ENCODE measurements around the gene SMARCAL1. TPM values are rescaled to one million over a fixed set of nuclear protein-coding genes. Genes with fewer than 3 reads are reported as not detected.

Gene SMARCAL1
- total and polyA plus RNA-seq, 2 of the 4 experiments (the other 2 are of a cell fraction), result 13.6 to 21.0 TPM

GRCh38 chr2:216404010-216404618 lies 8.2 kb upstream of the SMARCAL1 start:
- H3K36me3 ChIP-seq (ENCODE audit: control insufficient read depth, insufficient read depth, low read length), result no peaks in the 10 kb centered on the region
- H3K18ac ChIP-seq (ENCODE audit: low read depth, low read length), result no peak overlapping the region
- H3K23ac ChIP-seq (ENCODE audit: low read depth, low read length), result no peak overlapping the region
- no peak overlapping the region for H2AFZ ChIP-seq (replicated peaks; ENCODE audit: low read length, poor library complexity)
- H2AK9ac ChIP-seq (replicated peaks; ENCODE audit: low read depth, low read length, poor library complexity), result no peak overlapping the region
- intact Hi-C loops (cut with micrococcal nuclease) (loop anchor here (2.0 to 5.0 kb wide), 3 partner anchors 77 to 293 kb away; no protein-coding TSS in a partner anchor), dilution Hi-C loops (cut with HindIII; ENCODE audit: low sequenced_read_pairs, unreplicated experiment) (no loop called here), in situ Hi-C loops (cut with MboI; ENCODE audit: low sequenced_read_pairs) (loop anchor here (25.0 kb wide), 1 partner anchor 192 kb away; no protein-coding TSS in a partner anchor)
- ATAC-seq (ENCODE audit: low read depth), result peak; percentile 91
- H3K4ac ChIP-seq (ENCODE audit: low read depth, low read length), result 0 out of 2 replicates have a peak overlapping the region, but pooled peaks have one; percentile 0
- H3K9ac ChIP-seq (ENCODE audit: low read depth, low read length), result no peak overlapping the region
- H2BK5ac ChIP-seq (ENCODE audit: low read depth, low read length, poor library complexity, severe bottlenecking), result no peak overlapping the region
- 0 out of 3 replicates have a peak overlapping the region, but pooled peaks have one; percentile 47 for H2BK15ac ChIP-seq (ENCODE audit: low read depth, low read length)
- BruUV-seq (replicated peaks), result no TSS peak
- H4K8ac ChIP-seq (ENCODE audit: low read depth in 2 of 2, low read length in 2 of 2), result no peak overlapping the region
- H3K9me3 ChIP-seq (ENCODE audit: control insufficient read depth, insufficient read depth, low read length), result no peaks in the 10 kb centered on the region
- H3K4me2 ChIP-seq (ENCODE audit: low read depth, low read length), result no peak overlapping the region
- ChIA-PET POLR2A (ENCODE audit: unreplicated experiment) (no interaction called here), CTCF (interaction anchor here (0.6 to 1.6 kb wide), 8 partner anchors 9 to 187 kb away, joined by 3 to 7 read pairs (median 3); no protein-coding TSS in a partner anchor)
- peak; percentile 37 for DNase-seq
- H2BK20ac ChIP-seq (ENCODE audit: low read depth, low read length), result no peak overlapping the region
- H4K20me1 ChIP-seq (ENCODE audit: insufficient read depth, low read length), result no peaks in the 10 kb centered on the region
- WGBS, 2 experiments (ENCODE audit: extremely low coverage in 2 of 2, insufficient read length in 1 of 2), result no CpG with 5 or more reads among the region's 5 CpGs
- H2AK5ac ChIP-seq (ENCODE audit: low read depth, low read length), result no peak overlapping the region
- no peak overlapping the region for H3K4me3 ChIP-seq (ENCODE audit: insufficient read depth, low read depth, low read length)
- H3K4me1 ChIP-seq (ENCODE audit: control insufficient read depth, insufficient read depth, low read length), result no peaks in the 10 kb centered on the region
- no peak overlapping the region for H4K91ac ChIP-seq (ENCODE audit: insufficient read depth, low read depth, low read length)
- H3K27ac ChIP-seq (ENCODE audit: insufficient read depth, low read length), result no peak overlapping the region
- no peak overlapping the region for H4K5ac ChIP-seq (ENCODE audit: low read depth, low read length)
- no peaks in the 10 kb centered on the region; the same call in 1 of the 2 replicates for H3K9me1 ChIP-seq (ENCODE audit: insufficient read depth, low read length)
- TF ChIP-seq CTCF (conservative IDR thresholded peaks at IDR 0.05; ENCODE audit: low read depth, low read length) (peak; percentile 76), RAD21 (IDR thresholded peaks at IDR 0.05; ENCODE audit: low read length) (peak; percentile 82), SMC3 (IDR thresholded peaks at IDR 0.05; ENCODE audit: low read depth, low read length) (peak; percentile 92), MAFK (IDR thresholded peaks at IDR 0.05; ENCODE audit: low read depth, low read length) (no peak)
- no peak overlapping the region for H3K56ac ChIP-seq (ENCODE audit: extremely low read depth, insufficient read depth, low read length)
- H2BK120ac ChIP-seq (ENCODE audit: low read depth, low read length), result no peak overlapping the region
- no peaks in the 10 kb centered on the region; the same call in 1 of the 2 replicates for H3K27me3 ChIP-seq (ENCODE audit: control insufficient read depth, insufficient read depth, low read length)
- no peak overlapping the region for H3K14ac ChIP-seq (replicated peaks; ENCODE audit: low read depth, low read length)
- no peaks in the 10 kb centered on the region for H3K79me1 ChIP-seq (ENCODE audit: low read depth in 1 of 2, low read length in 2 of 2)

All from IMR-90 (cell line).